HEK293 (cell line): Measurements from ENCODE around the gene OLA1.

Experiments
- CTCF ChIA-PET: fragments of 350-600 bp; formaldehyde crosslinking; extraction: SDS; loops from one replicate; lab custom pipeline; 2021; ENCODE audit warnings: antibody characterized with exemption; lab: Yijun Ruan, JAX
- POLR2A ChIA-PET: fragments of 300-600 bp; formaldehyde crosslinking; extraction: SDS; loops from one replicate; lab custom pipeline; 2020; ENCODE audit warnings: antibody characterized with exemption, inconsistent platforms; lab: Yijun Ruan, JAX
- H3K27ac ChIP-seq: fragments of 200-500 bp; sonication (Bioruptor generic); 2 replicates; pipeline ENCODE4 v1.5.1; 2014; ENCODE audit warnings: low read depth, low read length, control low read depth, inconsistent platforms; ENCODE audit errors: extremely low read depth
- H3K36me3 ChIP-seq, 2 experiments: fragments of 200-500 bp in 1 of 2; sonication (Bioruptor generic) in 1 of 2; 1 replicate in 1 of 2; 2 replicates in 1 of 2; pipeline ENCODE4 v1.5.1; 2014 to 2017; ENCODE audit warnings: inconsistent platforms in 2 of 2, low read length in 2 of 2; ENCODE audit not compliant: control insufficient read depth in 2 of 2, insufficient read depth in 1 of 2
- H3K4me1 ChIP-seq: fragments of 200-500 bp; sonication (Bioruptor generic); 2 replicates; pipeline ENCODE4 v1.5.1; 2014; ENCODE audit warnings: mild to moderate bottlenecking, low read length, inconsistent platforms; ENCODE audit not compliant: control insufficient read depth, insufficient read depth
- H3K4me3 ChIP-seq: 2 replicates; pipeline ENCODE4 v1.5.1; 2011; ENCODE audit warnings: low read depth, mild to moderate bottlenecking, control low read depth, low read length, moderate library complexity
- H3K9me3 ChIP-seq: fragments of 200-500 bp; sonication (Bioruptor generic); 2 replicates; pipeline ENCODE4 v1.5.1; 2014; ENCODE audit warnings: low read depth, low read length, inconsistent platforms; ENCODE audit not compliant: control insufficient read depth, insufficient read depth
- GLIS2 ChIP-seq: fragments of 450-650 bp; formaldehyde crosslinking; IDR thresholded peaks from 2 replicates; pipeline ENCODE4 v1.5.1; 2016; ENCODE audit warnings: missing biosample characterization, missing genetic modification characterization
- HOXC10 ChIP-seq: sonication (generic); formaldehyde crosslinking; IDR thresholded peaks from 2 replicates; pipeline ENCODE4 v1.8.1; 2023; ENCODE audit warnings: mild to moderate bottlenecking, missing genetic modification reagents
- HOXD13 ChIP-seq: sonication (generic); formaldehyde crosslinking; IDR thresholded peaks from 2 replicates; pipeline ENCODE4 v1.8.0; 2022; ENCODE audit warnings: missing genetic modification reagents, borderline replicate concordance
- IKZF3 ChIP-seq: fragments of 450-650 bp; IDR thresholded peaks from 2 replicates; pipeline ENCODE4 v1.5.0; 2018; ENCODE audit warnings: missing biosample characterization, mild to moderate bottlenecking, missing genetic modification characterization, moderate library complexity
- KLF1 ChIP-seq: fragments of 450-650 bp; formaldehyde crosslinking; IDR thresholded peaks from 2 replicates; pipeline ENCODE4 v1.5.1; 2016; ENCODE audit warnings: missing biosample characterization, missing genetic modification characterization
- KLF16 ChIP-seq: fragments of 450-650 bp; formaldehyde crosslinking; IDR thresholded peaks from 2 replicates; pipeline ENCODE4 v1.5.1; 2017; ENCODE audit warnings: missing biosample characterization, missing genetic modification characterization
- KLF8 ChIP-seq: fragments of 450-650 bp; formaldehyde crosslinking; IDR thresholded peaks from 2 replicates; pipeline ENCODE4 v1.5.1; 2016; ENCODE audit warnings: missing biosample characterization, missing genetic modification characterization
- SP2 ChIP-seq: fragments of 450-650 bp; formaldehyde crosslinking; IDR thresholded peaks from 2 replicates; pipeline ENCODE4 v1.5.1; 2016; ENCODE audit warnings: missing biosample characterization, missing genetic modification characterization
- SP3 ChIP-seq: fragments of 450-650 bp; formaldehyde crosslinking; IDR thresholded peaks from 2 replicates; pipeline ENCODE4 v1.5.1; 2016; ENCODE audit warnings: missing biosample characterization, missing genetic modification characterization
- SP7 ChIP-seq: fragments of 450-650 bp; formaldehyde crosslinking; IDR thresholded peaks from 2 replicates; pipeline ENCODE4 v1.5.1; 2016; ENCODE audit warnings: missing biosample characterization, missing genetic modification characterization
- ZBTB48 ChIP-seq: fragments of 450-650 bp; formaldehyde crosslinking; IDR thresholded peaks from 2 replicates; pipeline ENCODE4 v1.5.1; 2016; ENCODE audit warnings: missing biosample characterization, missing genetic modification characterization
- ZFP69B ChIP-seq: fragments of 450-650 bp; formaldehyde crosslinking; IDR thresholded peaks from 2 replicates; pipeline ENCODE4 v1.5.1; 2016; ENCODE audit warnings: missing biosample characterization, missing genetic modification characterization
- ZNF221 ChIP-seq: fragments of 450-650 bp; formaldehyde crosslinking; IDR thresholded peaks from 2 replicates; pipeline ENCODE4 v1.5.1; 2017; ENCODE audit warnings: missing biosample characterization, missing genetic modification characterization, borderline replicate concordance
- ZNF324 ChIP-seq: fragments of 450-650 bp; formaldehyde crosslinking; IDR thresholded peaks from 2 replicates; pipeline ENCODE4 v1.5.1; 2016; ENCODE audit warnings: missing biosample characterization, missing genetic modification characterization
- ZNF341 ChIP-seq: fragments of 450-650 bp; formaldehyde crosslinking; IDR thresholded peaks from 2 replicates; pipeline ENCODE4; 2016; ENCODE audit warnings: low read depth, missing biosample characterization, missing genetic modification characterization
- ZNF366 ChIP-seq: fragments of 450-650 bp; formaldehyde crosslinking; conservative IDR thresholded peaks from 2 replicates; pipeline ENCODE4 v1.5.1; 2016; ENCODE audit warnings: missing biosample characterization, missing genetic modification characterization
- ZNF394 ChIP-seq: fragments of 450-650 bp; formaldehyde crosslinking; IDR thresholded peaks from 2 replicates; pipeline ENCODE4 v1.5.1; 2016; ENCODE audit warnings: missing biosample characterization, missing genetic modification characterization, mild to moderate bottlenecking, moderate library complexity, borderline replicate concordance
- ZNF501 ChIP-seq: fragments of 450-650 bp; formaldehyde crosslinking; IDR thresholded peaks from 2 replicates; pipeline ENCODE4 v1.5.1; 2016; ENCODE audit warnings: missing biosample characterization, missing genetic modification characterization
- ZNF514 ChIP-seq: fragments of 450-650 bp; formaldehyde crosslinking; IDR thresholded peaks from 2 replicates; pipeline ENCODE4 v1.5.1; 2016; ENCODE audit warnings: missing biosample characterization, missing genetic modification characterization
- ZNF548 ChIP-seq: fragments of 450-650 bp; formaldehyde crosslinking; IDR thresholded peaks from 2 replicates; pipeline ENCODE4 v1.5.1; 2016; ENCODE audit warnings: missing biosample characterization, missing genetic modification characterization
- ZNF555 ChIP-seq: fragments of 450-650 bp; formaldehyde crosslinking; conservative IDR thresholded peaks from 2 replicates; pipeline ENCODE4 v1.5.1; 2017; ENCODE audit warnings: missing biosample characterization, mild to moderate bottlenecking, missing genetic modification characterization, inconsistent platforms
- ZNF629 ChIP-seq: fragments of 450-650 bp; formaldehyde crosslinking; IDR thresholded peaks from 2 replicates; pipeline ENCODE4 v1.5.1; 2017; ENCODE audit warnings: missing biosample characterization, missing genetic modification characterization
- ZNF76 ChIP-seq: fragments of 450-650 bp; formaldehyde crosslinking; IDR thresholded peaks from 2 replicates; pipeline ENCODE4; 2016; ENCODE audit warnings: low read depth, missing biosample characterization, missing genetic modification characterization, borderline replicate concordance
- ZNF768 ChIP-seq: fragments of 450-650 bp; formaldehyde crosslinking; IDR thresholded peaks from 2 replicates; pipeline ENCODE4 v1.5.1; 2018; ENCODE audit warnings: missing biosample characterization, mild to moderate bottlenecking, missing genetic modification characterization
- ZNF843 ChIP-seq: fragments of 450-650 bp; formaldehyde crosslinking; IDR thresholded peaks from 2 replicates; pipeline ENCODE4 v1.5.1; 2016; ENCODE audit warnings: missing biosample characterization, missing genetic modification characterization
- ZXDB ChIP-seq: fragments of 450-650 bp; formaldehyde crosslinking; IDR thresholded peaks from 2 replicates; pipeline ENCODE4 v1.5.1; 2016; ENCODE audit warnings: missing biosample characterization, missing genetic modification characterization
- TF ChIP-seq, protein P1 (sequence below): fragments of 450-650 bp; formaldehyde crosslinking; IDR thresholded peaks from 2 replicates; pipeline ENCODE4 v1.5.1; 2016; ENCODE audit warnings: missing biosample characterization, missing genetic modification characterization
- TF ChIP-seq, protein P2 (sequence below): fragments of 450-650 bp; formaldehyde crosslinking; IDR thresholded peaks from 2 replicates; pipeline ENCODE4 v1.5.1; 2016; ENCODE audit warnings: missing biosample characterization, missing genetic modification characterization
- TF ChIP-seq, protein P3 (sequence below): fragments of 450-650 bp; formaldehyde crosslinking; IDR thresholded peaks from 2 replicates; pipeline ENCODE4 v1.5.1; 2017; ENCODE audit warnings: missing biosample characterization, missing genetic modification characterization
- TF ChIP-seq, protein P4 (sequence below): fragments of 450-650 bp; formaldehyde crosslinking; conservative IDR thresholded peaks from 2 replicates; pipeline ENCODE4 v1.5.1; 2016; ENCODE audit warnings: low read depth, missing biosample characterization, missing genetic modification characterization

The OLA1 gene

DNA sequence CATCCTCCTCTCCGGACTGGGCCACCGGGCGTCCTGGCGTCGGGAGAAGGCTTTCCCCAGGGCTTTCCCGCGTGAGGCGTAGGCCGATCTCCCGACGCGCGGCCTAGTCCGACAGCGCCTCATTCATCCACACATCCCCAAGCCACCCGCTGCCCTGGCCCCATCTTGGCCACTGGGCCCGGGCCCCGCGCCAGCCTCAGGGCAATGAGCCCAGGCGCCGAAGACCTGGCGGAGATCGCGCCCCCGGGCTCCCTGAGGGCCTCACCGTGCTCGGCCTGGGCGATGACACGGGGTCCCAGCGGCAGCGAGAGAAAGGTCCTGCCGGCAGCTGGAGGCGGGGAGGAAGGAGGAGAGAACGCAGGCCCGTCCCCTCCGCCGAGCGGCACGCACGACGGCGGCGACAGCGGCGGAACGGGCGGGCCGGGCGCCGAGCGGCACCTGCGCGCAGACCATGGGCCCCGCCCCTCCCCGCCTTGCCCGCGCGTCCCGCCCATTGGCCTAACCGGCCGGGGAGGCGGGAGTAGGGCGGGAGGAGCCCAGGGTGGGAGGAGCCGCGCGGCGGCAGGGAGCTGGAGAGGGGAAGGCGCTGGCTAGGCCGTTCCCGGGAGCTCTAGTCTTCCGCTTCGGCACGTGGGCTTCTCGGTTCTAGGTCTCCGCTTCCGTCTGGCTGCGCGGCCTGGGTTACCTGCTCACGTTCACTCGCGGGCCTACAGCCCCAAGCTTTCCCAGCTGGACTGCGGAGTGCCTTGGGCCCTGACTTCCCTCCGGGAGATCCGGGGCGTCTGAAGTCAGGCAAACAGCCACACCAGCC lies at the start of gene OLA1:
TSS of gene OLA1 (minus strand) at position 346 of the 811 bp plus-strand sequence. CDS start 1,717 bp downstream, outside the sequence.
- peak within 1 kb of the TSS; percentile 84 for H3K4me3 ChIP-seq
- H3K36me3 ChIP-seq: peaks cover 5 to 27% of the 10 kb centered on the region in 2 experiments; a peak in 2 of 3 replicates
- POLR2A ChIA-PET: interaction anchor here (0.6 to 1.7 kb wide), 16 partner anchors 10 to 307 kb away, joined by 3 to 5 read pairs (median 3); no protein-coding TSS in a partner anchor
- no peaks in the 10 kb centered on the region for H3K9me3 ChIP-seq
- H3K27ac ChIP-seq: peak within 1 kb of the TSS; percentile 95
- peaks cover 6% of the 10 kb centered on the region; the same call in 1 of the 2 replicates for H3K4me1 ChIP-seq
- CTCF ChIA-PET: interaction anchor here (0.6 to 1.5 kb wide), 4 partner anchors 17 to 508 kb away, joined by 3 to 4 read pairs (median 3); no protein-coding TSS in a partner anchor
- 0 out of 2 replicates have a peak, but pooled peaks have one; percentile 19 for TF ChIP-seq ZNF324
- TF ChIP-seq ZBTB48 (tag by site-specific recombination): peak; percentile 73
- peak; percentile 87 for TF ChIP-seq IKZF3 (tag by site-specific recombination)
- TF ChIP-seq ZNF366 (tag by site-specific recombination): peak; percentile 50; the same call in 1 of the 2 replicates
- no peak for TF ChIP-seq ZNF514 (tag by site-specific recombination)
- TF ChIP-seq SP2 (tag by site-specific recombination): peak; percentile 78
- TF ChIP-seq ZFP69B (tag by site-specific recombination): peak; percentile 79
- peak; percentile 78 for TF ChIP-seq SP3
- TF ChIP-seq ZNF394 (tag by site-specific recombination): peak; percentile 13; the same call in 1 of the 2 replicates
- peak; percentile 38; the same call in 1 of the 2 replicates for TF ChIP-seq KLF16 (tag by site-specific recombination)
- no peak for TF ChIP-seq ZNF221
- peak; percentile 43; the same call in 1 of the 2 replicates for TF ChIP-seq KLF8
- TF ChIP-seq ZNF629 (tag by site-specific recombination): 0 out of 2 replicates have a peak, but pooled peaks have one; percentile 5
- no peak for TF ChIP-seq ZNF76 (tag by site-specific recombination)
- TF ChIP-seq ZNF555 (tag by site-specific recombination): no peak
- TF ChIP-seq, protein P1, sequence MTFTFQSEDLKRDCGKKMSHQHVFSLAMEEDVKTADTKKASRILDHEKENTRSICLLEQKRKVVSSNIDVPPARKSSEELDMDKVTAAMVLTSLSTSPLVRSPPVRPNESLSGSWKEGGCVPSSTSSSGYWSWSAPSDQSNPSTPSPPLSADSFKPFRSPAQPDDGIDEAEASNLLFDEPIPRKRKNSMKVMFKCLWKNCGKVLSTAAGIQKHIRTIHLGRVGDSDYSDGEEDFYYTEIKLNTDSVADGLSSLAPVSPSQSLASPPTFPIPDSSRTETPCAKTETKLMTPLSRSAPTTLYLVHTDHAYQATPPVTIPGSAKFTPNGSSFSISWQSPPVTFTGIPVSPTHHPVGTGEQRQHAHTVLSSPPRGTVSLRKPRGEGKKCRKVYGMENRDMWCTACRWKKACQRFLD (tag by site-specific recombination): no peak
- TF ChIP-seq, protein P2, sequence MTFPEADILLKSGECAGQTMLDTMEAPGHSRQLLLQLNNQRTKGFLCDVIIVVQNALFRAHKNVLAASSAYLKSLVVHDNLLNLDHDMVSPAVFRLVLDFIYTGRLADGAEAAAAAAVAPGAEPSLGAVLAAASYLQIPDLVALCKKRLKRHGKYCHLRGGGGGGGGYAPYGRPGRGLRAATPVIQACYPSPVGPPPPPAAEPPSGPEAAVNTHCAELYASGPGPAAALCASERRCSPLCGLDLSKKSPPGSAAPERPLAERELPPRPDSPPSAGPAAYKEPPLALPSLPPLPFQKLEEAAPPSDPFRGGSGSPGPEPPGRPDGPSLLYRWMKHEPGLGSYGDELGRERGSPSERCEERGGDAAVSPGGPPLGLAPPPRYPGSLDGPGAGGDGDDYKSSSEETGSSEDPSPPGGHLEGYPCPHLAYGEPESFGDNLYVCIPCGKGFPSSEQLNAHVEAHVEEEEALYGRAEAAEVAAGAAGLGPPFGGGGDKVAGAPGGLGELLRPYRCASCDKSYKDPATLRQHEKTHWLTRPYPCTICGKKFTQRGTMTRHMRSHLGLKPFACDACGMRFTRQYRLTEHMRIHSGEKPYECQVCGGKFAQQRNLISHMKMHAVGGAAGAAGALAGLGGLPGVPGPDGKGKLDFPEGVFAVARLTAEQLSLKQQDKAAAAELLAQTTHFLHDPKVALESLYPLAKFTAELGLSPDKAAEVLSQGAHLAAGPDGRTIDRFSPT: 0 out of 2 replicates have a peak, but pooled peaks have one; percentile 31
- TF ChIP-seq KLF1 (tag by site-specific recombination): 0 out of 2 replicates have a peak, but pooled peaks have one; percentile 10
- TF ChIP-seq SP7 (tag by site-specific recombination): peak; percentile 45
- 0 out of 2 replicates have a peak, but pooled peaks have one; percentile 40 for TF ChIP-seq HOXD13 (CRISPR knock-in tag)
- TF ChIP-seq GLIS2: peak; percentile 48; the same call in 1 of the 2 replicates
- TF ChIP-seq ZNF843 (tag by site-specific recombination): no peak
- TF ChIP-seq ZNF501 (tag by site-specific recombination): peak; percentile 80
- TF ChIP-seq, protein P3, sequence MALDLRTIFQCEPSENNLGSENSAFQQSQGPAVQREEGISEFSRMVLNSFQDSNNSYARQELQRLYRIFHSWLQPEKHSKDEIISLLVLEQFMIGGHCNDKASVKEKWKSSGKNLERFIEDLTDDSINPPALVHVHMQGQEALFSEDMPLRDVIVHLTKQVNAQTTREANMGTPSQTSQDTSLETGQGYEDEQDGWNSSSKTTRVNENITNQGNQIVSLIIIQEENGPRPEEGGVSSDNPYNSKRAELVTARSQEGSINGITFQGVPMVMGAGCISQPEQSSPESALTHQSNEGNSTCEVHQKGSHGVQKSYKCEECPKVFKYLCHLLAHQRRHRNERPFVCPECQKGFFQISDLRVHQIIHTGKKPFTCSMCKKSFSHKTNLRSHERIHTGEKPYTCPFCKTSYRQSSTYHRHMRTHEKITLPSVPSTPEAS (tag by site-specific recombination): no peak
- TF ChIP-seq ZNF548 (tag by site-specific recombination): no peak
- TF ChIP-seq, protein P4, sequence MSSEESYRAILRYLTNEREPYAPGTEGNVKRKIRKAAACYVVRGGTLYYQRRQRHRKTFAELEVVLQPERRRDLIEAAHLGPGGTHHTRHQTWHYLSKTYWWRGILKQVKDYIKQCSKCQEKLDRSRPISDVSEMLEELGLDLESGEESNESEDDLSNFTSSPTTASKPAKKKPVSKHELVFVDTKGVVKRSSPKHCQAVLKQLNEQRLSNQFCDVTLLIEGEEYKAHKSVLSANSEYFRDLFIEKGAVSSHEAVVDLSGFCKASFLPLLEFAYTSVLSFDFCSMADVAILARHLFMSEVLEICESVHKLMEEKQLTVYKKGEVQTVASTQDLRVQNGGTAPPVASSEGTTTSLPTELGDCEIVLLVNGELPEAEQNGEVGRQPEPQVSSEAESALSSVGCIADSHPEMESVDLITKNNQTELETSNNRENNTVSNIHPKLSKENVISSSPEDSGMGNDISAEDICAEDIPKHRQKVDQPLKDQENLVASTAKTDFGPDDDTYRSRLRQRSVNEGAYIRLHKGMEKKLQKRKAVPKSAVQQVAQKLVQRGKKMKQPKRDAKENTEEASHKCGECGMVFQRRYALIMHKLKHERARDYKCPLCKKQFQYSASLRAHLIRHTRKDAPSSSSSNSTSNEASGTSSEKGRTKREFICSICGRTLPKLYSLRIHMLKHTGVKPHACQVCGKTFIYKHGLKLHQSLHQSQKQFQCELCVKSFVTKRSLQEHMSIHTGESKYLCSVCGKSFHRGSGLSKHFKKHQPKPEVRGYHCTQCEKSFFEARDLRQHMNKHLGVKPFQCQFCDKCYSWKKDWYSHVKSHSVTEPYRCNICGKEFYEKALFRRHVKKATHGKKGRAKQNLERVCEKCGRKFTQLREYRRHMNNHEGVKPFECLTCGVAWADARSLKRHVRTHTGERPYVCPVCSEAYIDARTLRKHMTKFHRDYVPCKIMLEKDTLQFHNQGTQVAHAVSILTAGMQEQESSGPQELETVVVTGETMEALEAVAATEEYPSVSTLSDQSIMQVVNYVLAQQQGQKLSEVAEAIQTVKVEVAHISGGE (tag by site-specific recombination): peak; percentile 64
- peak; percentile 68 for TF ChIP-seq ZNF341
- TF ChIP-seq ZXDB (tag by site-specific recombination): peak; percentile 76
- no peak for TF ChIP-seq ZNF768 (tag by site-specific recombination)
- TF ChIP-seq HOXC10 (CRISPR knock-in tag): no peak
